ENCODE results near the gene ZNF90. TPM values are rescaled to one million over a fixed set of nuclear protein-coding genes. Genes with fewer than 3 reads are reported as not detected.
A peak's percentile ranks its signal among the peaks of the same experiment; 100 is the strongest.
"Not testable (repeated sequence)": the region's sequence is repeated elsewhere in the genome, so short reads cannot be mapped to it uniquely, and the experiment has no call there.

Gene ZNF90
- total and polyA plus RNA-seq, 12 donors = 0.47 to 2.4 (median 0.75) TPM

GRCh38 chr19:20124879-20125278, 47.1 kb downstream of the ZNF90 start:
- Histone ChIP-seq H3K36me3 (peaks cover 0 to 55% (median 0%) of the 10 kb centered on the region in 9 donors), H3K4me3 (no peak overlapping the region), H3K9me3 (peaks cover 0 to 100% (median 70%) of the 10 kb centered on the region in 11 donors), H3K4me1 (no peaks in the 10 kb centered on the region), H3K27me3 (no peaks in the 10 kb centered on the region), H3K27ac (no peak overlapping the region)
- no peak for ATAC-seq
- WGBS, 2 donors = 98 to 99% methylated on average over 23 of the region's 23 CpGs
- TF ChIP-seq CTCF (IDR thresholded peaks at IDR 0.05) = no peak
- intact Hi-C loops (cut with DNase I) = no loop called here
- DNase-seq = no peak

- H3K4me3 ChIP-seq; ATAC-seq; H3K27me3 ChIP-seq; intact Hi-C loops (cut with DNase I); H3K36me3 ChIP-seq; DNase-seq; H3K27ac ChIP-seq; H3K4me1 ChIP-seq: not testable (repeated sequence)
- H3K9me3 ChIP-seq = peaks cover 0 to 94% (median 11%) of the 10 kb centered on the region in 11 donors
- 66 to 84% methylated on average over 2 of the region's 2 CpGs for WGBS, 2 donors
Observed at GRCh38 chr19:20132933-20133332, 55.1 kb downstream of the ZNF90 start.

GRCh38 chr19:20137714-20138113, 59.9 kb downstream of the ZNF90 start:
- H3K9me3 ChIP-seq = peaks cover 0 to 80% (median 2%) of the 10 kb centered on the region in 11 donors
- H3K4me3 ChIP-seq; H3K27ac ChIP-seq; H3K27me3 ChIP-seq; ATAC-seq; H3K36me3 ChIP-seq; intact Hi-C loops (cut with DNase I); H3K4me1 ChIP-seq; DNase-seq: not testable (repeated sequence)
- WGBS, 2 donors = 94 to 98% methylated on average over 16 to 26 of the region's 29 CpGs

- Histone ChIP-seq H3K9me3 (peaks cover 0 to 11% (median 0%) of the 10 kb centered on the region in 11 donors), H3K27ac (no peak overlapping the region), H3K27me3 (no peaks in the 10 kb centered on the region), H3K4me1 (no peaks in the 10 kb centered on the region), H3K4me3 (no peak overlapping the region), H3K36me3 (no peaks in the 10 kb centered on the region)
- DNase-seq (no peak), ATAC-seq (peak in 1 of 8 donors; percentile 38)
- intact Hi-C loops (cut with DNase I) = no loop called here
- WGBS, 2 donors = 81 to 86% methylated on average over 12 of the region's 12 CpGs
- TF ChIP-seq CTCF (IDR thresholded peaks at IDR 0.05) = no peak
Observed at GRCh38 chr19:20151617-20152145, 73.9 kb downstream of the ZNF90 start.

GRCh38 chr19:20152506-20152905, 74.7 kb downstream of the ZNF90 start:
- DNase-seq; H3K27ac ChIP-seq; H3K4me3 ChIP-seq; H3K36me3 ChIP-seq; H3K27me3 ChIP-seq; H3K4me1 ChIP-seq; intact Hi-C loops (cut with DNase I): not testable (repeated sequence)
- H3K9me3 ChIP-seq = peaks cover 0 to 11% (median 0%) of the 10 kb centered on the region in 11 donors
- 63 to 65% methylated on average over 12 of the region's 15 CpGs for WGBS, 2 donors
- peak in 1 of 8 donors; percentile 46 for ATAC-seq

- peaks cover 0 to 11% (median 0%) of the 10 kb centered on the region in 11 donors for H3K9me3 ChIP-seq
- DNase-seq (no peak), ATAC-seq (no peak)
- H3K27ac ChIP-seq = no peak overlapping the region
- intact Hi-C loops (cut with DNase I) = no loop called here
- H3K27me3 ChIP-seq = no peaks in the 10 kb centered on the region
- H3K4me1 ChIP-seq = no peaks in the 10 kb centered on the region
- TF ChIP-seq CTCF (IDR thresholded peaks at IDR 0.05) = no peak
- H3K4me3 ChIP-seq = no peak overlapping the region
- H3K36me3 ChIP-seq = no peaks in the 10 kb centered on the region
- 93 to 95% methylated on average over 4 of the region's 4 CpGs for WGBS, 2 donors
Observed at GRCh38 chr19:20153281-20153680, 75.5 kb downstream of the ZNF90 start.
